Hepatocyte (in vitro differentiated cells): Measurements from ENCODE around the gene HOXD11. TPM values are rescaled to one million over a fixed set of nuclear protein-coding genes. Genes with fewer than 3 reads are reported as not detected.

Experiments
- DNase-seq: peaks from one replicate; pipeline ENCODE4 v3.0.0-alpha.2; 2016; ENCODE audit warnings: low spot score
- H2AFZ ChIP-seq: fragments of 200-600 bp; sonication (generic); 2 replicates; pipeline ENCODE4 v1.6.0; 2016; ENCODE audit warnings: antibody characterized with exemption, mild to moderate bottlenecking
- H3K27ac ChIP-seq: fragments of 200-600 bp; sonication (generic); 2 replicates; pipeline ENCODE4 v1.5.1; 2016; ENCODE audit warnings: mild to moderate bottlenecking
- H3K27me3 ChIP-seq: fragments of 200-600 bp; sonication (generic); 2 replicates; pipeline ENCODE4 v1.6.1; 2016
- H3K36me3 ChIP-seq: fragments of 200-600 bp; sonication (generic); replicated peaks from 2 replicates; pipeline ENCODE4 v1.5.1; 2016; ENCODE audit warnings: low read depth; ENCODE audit not compliant: insufficient read depth
- H3K4me1 ChIP-seq: fragments of 200-600 bp; sonication (generic); 2 replicates; pipeline ENCODE4 v1.5.1; 2016; ENCODE audit warnings: mild to moderate bottlenecking, moderate library complexity; ENCODE audit not compliant: insufficient read depth
- H3K4me2 ChIP-seq: fragments of 200-600 bp; sonication (generic); 2 replicates; pipeline ENCODE4 v1.6.0; 2016
- H3K4me3 ChIP-seq: fragments of 200-600 bp; sonication (generic); 2 replicates; pipeline ENCODE4 v1.5.1; 2016; ENCODE audit warnings: mild to moderate bottlenecking
- H3K79me2 ChIP-seq: fragments of 200-600 bp; sonication (generic); 2 replicates; pipeline ENCODE4 v1.6.0; 2017; ENCODE audit warnings: mild to moderate bottlenecking
- H3K9me2 ChIP-seq: fragments of 200-600 bp; sonication (generic); replicated peaks from 2 replicates; pipeline ENCODE4 v1.6.0; 2017; ENCODE audit warnings: mild to moderate bottlenecking; ENCODE audit not compliant: insufficient read depth
- H3K9me3 ChIP-seq: fragments of 200-600 bp; sonication (generic); 2 replicates; pipeline ENCODE4 v1.5.1; 2016; ENCODE audit warnings: low read depth, mild to moderate bottlenecking
- H4K20me1 ChIP-seq: fragments of 200-600 bp; sonication (generic); 2 replicates; pipeline ENCODE4 v1.6.0; 2016; ENCODE audit warnings: mild to moderate bottlenecking; ENCODE audit not compliant: insufficient read depth, poor library complexity, severe bottlenecking
- EZH2 ChIP-seq: fragments of 200-600 bp; sonication (generic); IDR thresholded peaks from 2 replicates; pipeline ENCODE4 v1.6.1; 2016; ENCODE audit warnings: antibody characterized with exemption, mild to moderate bottlenecking, borderline replicate concordance
- EZH2phosphoT487 ChIP-seq: fragments of 200-600 bp; sonication (generic); IDR thresholded peaks from one replicate; pipeline ENCODE4 v1.6.1; 2018; ENCODE audit warnings: antibody characterized with exemption, mild to moderate bottlenecking, low read depth, moderate library complexity; ENCODE audit not compliant: unreplicated experiment, severe bottlenecking
- WGBS: methylation state at CpG from one replicate; pipeline ENCODE4 v1.1.6; 2016; ENCODE audit warnings: low lambda C conversion rate; ENCODE audit errors: missing lambda C conversion rate; 5-methylcytosine and 5-hydroxymethylcytosine counted together
- polyA plus RNA-seq: library from polyadenylated mRNA; unstranded; fragments of >200 nt; fragmentation: Nextera tagmentation; extraction: Ambion mirVana; gene quantifications from 2 replicates; pipeline ENCODE4 v1.2.1, GENCODE V29; 2016
- total RNA-seq: library from RNA; depleted of rRNA; stranded (reverse); fragments of >200 nt; gene quantifications from 2 replicates; pipeline ENCODE4 v1.2.3, GENCODE V29; 2014
- TF ChIP-seq, protein P1 (sequence below): fragments of 200-600 bp; sonication (generic); IDR thresholded peaks from 2 replicates; pipeline ENCODE4 v1.5.1; 2016; ENCODE audit warnings: antibody characterized with exemption, mild to moderate bottlenecking; ENCODE audit not compliant: poor library complexity

Gene HOXD11
- total and polyA plus RNA-seq, 2 experiments from 2014 or later = 6.3 to 9.9 TPM

- Histone ChIP-seq H4K20me1 (peaks cover 79% of the 10 kb centered on the region), H3K4me3 (no peak overlapping the region), H3K9me2 (no peaks in the 10 kb centered on the region), H3K27ac (no peak overlapping the region), H3K79me2 (peaks cover 48% of the 10 kb centered on the region), H3K9me3 (peaks cover 3% of the 10 kb centered on the region), H3K4me1 (peaks cover under 1% of the 10 kb centered on the region), H3K36me3 (no peaks in the 10 kb centered on the region), H2AFZ (no peak overlapping the region), H3K27me3 (peaks cover 99% of the 10 kb centered on the region), H3K4me2 (no peak overlapping the region)
- no peak for DNase-seq
- WGBS = 75% methylated on average over 40 of the region's 40 CpGs
- TF ChIP-seq, protein P1, sequence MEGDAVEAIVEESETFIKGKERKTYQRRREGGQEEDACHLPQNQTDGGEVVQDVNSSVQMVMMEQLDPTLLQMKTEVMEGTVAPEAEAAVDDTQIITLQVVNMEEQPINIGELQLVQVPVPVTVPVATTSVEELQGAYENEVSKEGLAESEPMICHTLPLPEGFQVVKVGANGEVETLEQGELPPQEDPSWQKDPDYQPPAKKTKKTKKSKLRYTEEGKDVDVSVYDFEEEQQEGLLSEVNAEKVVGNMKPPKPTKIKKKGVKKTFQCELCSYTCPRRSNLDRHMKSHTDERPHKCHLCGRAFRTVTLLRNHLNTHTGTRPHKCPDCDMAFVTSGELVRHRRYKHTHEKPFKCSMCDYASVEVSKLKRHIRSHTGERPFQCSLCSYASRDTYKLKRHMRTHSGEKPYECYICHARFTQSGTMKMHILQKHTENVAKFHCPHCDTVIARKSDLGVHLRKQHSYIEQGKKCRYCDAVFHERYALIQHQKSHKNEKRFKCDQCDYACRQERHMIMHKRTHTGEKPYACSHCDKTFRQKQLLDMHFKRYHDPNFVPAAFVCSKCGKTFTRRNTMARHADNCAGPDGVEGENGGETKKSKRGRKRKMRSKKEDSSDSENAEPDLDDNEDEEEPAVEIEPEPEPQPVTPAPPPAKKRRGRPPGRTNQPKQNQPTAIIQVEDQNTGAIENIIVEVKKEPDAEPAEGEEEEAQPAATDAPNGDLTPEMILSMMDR = no peak
- TF ChIP-seq EZH2phosphoT487 (no peak), EZH2 (no peak)
These were observed 10.2 kb downstream of the HOXD11 start for GRCh38 chr2:176117162-176117822.

- no peak overlapping the region for H3K27ac ChIP-seq
- TF ChIP-seq EZH2phosphoT487 (no peak), EZH2 (no peak)
- TF ChIP-seq, protein P1 = no peak
- no peaks in the 10 kb centered on the region for H3K36me3 ChIP-seq
- H3K79me2 ChIP-seq = peaks cover 42% of the 10 kb centered on the region
- H2AFZ ChIP-seq = no peak overlapping the region
- no peak overlapping the region for H3K4me3 ChIP-seq
- H3K4me2 ChIP-seq = no peak overlapping the region
- no peak for DNase-seq
- H3K4me1 ChIP-seq = peaks cover 7% of the 10 kb centered on the region
- peaks cover 3% of the 10 kb centered on the region for H3K9me3 ChIP-seq
- peaks cover 99% of the 10 kb centered on the region for H3K27me3 ChIP-seq
- WGBS = 53% methylated on average over 11 of the region's 11 CpGs
- no peaks in the 10 kb centered on the region for H3K9me2 ChIP-seq
- H4K20me1 ChIP-seq = peaks cover 75% of the 10 kb centered on the region
These were observed 10.8 kb downstream of the HOXD11 start for GRCh38 chr2:176117823-176118371.

DNA sequence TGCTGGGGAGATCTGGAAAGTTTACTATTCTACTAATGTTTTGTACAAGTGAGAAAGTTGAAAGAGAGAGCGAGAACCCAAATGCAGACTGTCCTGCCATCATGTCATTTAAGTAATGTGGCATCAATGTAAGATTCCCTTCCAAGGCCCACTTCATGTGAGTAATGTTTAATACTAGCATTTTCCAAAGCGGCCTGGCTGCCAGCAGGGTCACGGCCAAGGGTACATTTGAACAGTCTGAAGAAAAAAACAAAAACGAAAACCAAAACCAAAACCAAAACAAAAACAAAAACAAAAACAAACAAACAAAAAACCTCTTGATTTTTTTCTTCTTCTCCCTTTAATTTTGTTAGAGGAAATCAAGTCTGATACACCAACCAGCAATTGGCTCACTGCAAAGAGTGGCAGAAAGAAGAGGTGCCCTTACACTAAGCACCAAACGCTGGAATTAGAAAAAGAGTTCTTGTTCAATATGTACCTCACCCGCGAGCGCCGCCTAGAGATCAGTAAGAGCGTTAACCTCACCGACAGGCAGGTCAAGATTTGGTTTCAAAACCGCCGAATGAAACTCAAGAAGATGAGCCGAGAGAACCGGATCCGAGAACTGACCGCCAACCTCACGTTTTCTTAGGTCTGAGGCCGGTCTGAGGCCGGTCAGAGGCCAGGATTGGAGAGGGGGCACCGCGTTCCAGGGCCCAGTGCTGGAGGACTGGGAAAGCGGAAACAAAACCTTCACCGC is 11.7 kb downstream of the HOXD11 start:
- H2AFZ ChIP-seq = no peak overlapping the region
- peaks cover 66% of the 10 kb centered on the region for H4K20me1 ChIP-seq
- no peaks in the 10 kb centered on the region for H3K9me3 ChIP-seq
- H3K4me1 ChIP-seq = peaks cover 13% of the 10 kb centered on the region
- H3K27ac ChIP-seq = no peak overlapping the region
- no peak overlapping the region for H3K4me2 ChIP-seq
- TF ChIP-seq, protein P1 = peak; percentile 37
- no peak for TF ChIP-seq EZH2phosphoT487
- no peak for DNase-seq
- H3K4me3 ChIP-seq = no peak overlapping the region
- H3K9me2 ChIP-seq = no peaks in the 10 kb centered on the region
- no peaks in the 10 kb centered on the region for H3K36me3 ChIP-seq
- H3K79me2 ChIP-seq = peaks cover 33% of the 10 kb centered on the region
- 39% methylated on average over 24 of the region's 24 CpGs for WGBS
- H3K27me3 ChIP-seq = peaks cover 99% of the 10 kb centered on the region
